Endothelial cell of umbilical vein (primary cell): ENCODE measurements around the gene PKD1L1.

Source experiments
- CTCF ChIP-seq, 2 donors: IDR thresholded peaks; 1 replicate in 1 of 2; 2 replicates in 1 of 2; pipeline ENCODE4 v1.5.1; 2011; ENCODE audit warnings: low read length in 2 of 2, mild to moderate bottlenecking in 2 of 2, moderate library complexity in 2 of 2, control low read depth in 1 of 2, inconsistent platforms in 1 of 2, low read depth in 1 of 2; ENCODE audit not compliant: insufficient read depth in 1 of 2; ENCODE audit errors: extremely low read depth in 1 of 2
- EZH2 ChIP-seq: IDR thresholded peaks from 2 replicates; pipeline ENCODE4 v1.6.1; 2012; ENCODE audit warnings: borderline replicate concordance, low read depth, mild to moderate bottlenecking, moderate library complexity, low read length, inconsistent platforms; ENCODE audit not compliant: severe bottlenecking
- POLR2A ChIP-seq: IDR thresholded peaks from 2 replicates; pipeline ENCODE4 v1.6.1; 2012; ENCODE audit warnings: low read depth, mild to moderate bottlenecking, control low read depth, low read length

DNA sequence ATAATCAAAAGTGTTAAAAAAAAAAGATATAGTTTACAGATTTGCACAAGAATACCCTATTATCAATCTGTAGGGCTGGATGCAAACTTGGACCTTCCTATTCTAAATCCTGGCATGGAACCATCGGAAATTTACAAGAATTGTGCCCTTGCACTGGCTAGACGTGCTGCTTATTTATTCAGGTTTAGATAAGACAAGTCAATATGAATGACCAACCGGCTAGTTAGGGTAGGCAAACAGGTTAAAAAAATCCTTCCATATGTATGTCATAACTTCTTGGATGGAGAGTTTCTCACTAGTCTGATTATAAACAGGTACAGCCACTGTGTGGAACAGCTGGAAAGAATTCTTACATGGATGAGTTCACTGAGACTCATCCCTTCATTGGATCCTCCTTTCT lies 41.4 kb downstream of the PKD1L1 start:
- no peak for TF ChIP-seq CTCF (IDR thresholded peaks at IDR 0.05; ENCODE audit: extremely low read depth in 1 of 2, insufficient read depth in 1 of 2, low read depth in 1 of 2, low read length in 2 of 2)
- no peak for TF ChIP-seq EZH2
- no peak for TF ChIP-seq POLR2A
